HEK293 (cell line): ENCODE measurements around the gene CCDC28B.

Source experiments
- CTCF ChIA-PET: fragments of 350-600 bp; formaldehyde crosslinking; extraction: SDS; loops from one replicate; lab custom pipeline; 2021; ENCODE audit warnings: antibody characterized with exemption; lab: Yijun Ruan, JAX
- POLR2A ChIA-PET: fragments of 300-600 bp; formaldehyde crosslinking; extraction: SDS; loops from one replicate; lab custom pipeline; 2020; ENCODE audit warnings: antibody characterized with exemption, inconsistent platforms; lab: Yijun Ruan, JAX
- H3K27ac ChIP-seq: fragments of 200-500 bp; sonication (Bioruptor generic); 2 replicates; pipeline ENCODE4 v1.5.1; 2014; ENCODE audit warnings: low read depth, low read length, control low read depth, inconsistent platforms; ENCODE audit errors: extremely low read depth
- H3K36me3 ChIP-seq, 2 experiments: fragments of 200-500 bp in 1 of 2; sonication (Bioruptor generic) in 1 of 2; 1 replicate in 1 of 2; 2 replicates in 1 of 2; pipeline ENCODE4 v1.5.1; 2014 to 2017; ENCODE audit warnings: inconsistent platforms in 2 of 2, low read length in 2 of 2; ENCODE audit not compliant: control insufficient read depth in 2 of 2, insufficient read depth in 1 of 2
- H3K4me1 ChIP-seq: fragments of 200-500 bp; sonication (Bioruptor generic); 2 replicates; pipeline ENCODE4 v1.5.1; 2014; ENCODE audit warnings: mild to moderate bottlenecking, low read length, inconsistent platforms; ENCODE audit not compliant: control insufficient read depth, insufficient read depth
- H3K4me3 ChIP-seq: 2 replicates; pipeline ENCODE4 v1.5.1; 2011; ENCODE audit warnings: low read depth, mild to moderate bottlenecking, control low read depth, low read length, moderate library complexity
- H3K9me3 ChIP-seq: fragments of 200-500 bp; sonication (Bioruptor generic); 2 replicates; pipeline ENCODE4 v1.5.1; 2014; ENCODE audit warnings: low read depth, low read length, inconsistent platforms; ENCODE audit not compliant: control insufficient read depth, insufficient read depth
- BCL11A ChIP-seq: fragments of 450-650 bp; formaldehyde crosslinking; IDR thresholded peaks from 2 replicates; pipeline ENCODE4 v1.5.1; 2016; ENCODE audit warnings: low read depth, missing biosample characterization, missing genetic modification characterization
- GLI4 ChIP-seq: fragments of 450-650 bp; formaldehyde crosslinking; IDR thresholded peaks from 2 replicates; pipeline ENCODE4 v1.5.1; 2016; ENCODE audit warnings: missing biosample characterization, missing genetic modification characterization
- GLIS1 ChIP-seq: fragments of 450-650 bp; formaldehyde crosslinking; IDR thresholded peaks from 2 replicates; pipeline ENCODE4 v1.5.1; 2016; ENCODE audit warnings: missing biosample characterization, missing genetic modification characterization
- GLIS2 ChIP-seq: fragments of 450-650 bp; formaldehyde crosslinking; IDR thresholded peaks from 2 replicates; pipeline ENCODE4 v1.5.1; 2016; ENCODE audit warnings: missing biosample characterization, missing genetic modification characterization
- HOXD13 ChIP-seq: sonication (generic); formaldehyde crosslinking; IDR thresholded peaks from 2 replicates; pipeline ENCODE4 v1.8.0; 2022; ENCODE audit warnings: missing genetic modification reagents, borderline replicate concordance
- KLF9 ChIP-seq: fragments of 450-650 bp; formaldehyde crosslinking; IDR thresholded peaks from 2 replicates; pipeline ENCODE4 v1.5.1; 2016; ENCODE audit warnings: missing biosample characterization, missing genetic modification characterization, low read depth
- MEIS1 ChIP-seq: sonication (generic); formaldehyde crosslinking; IDR thresholded peaks from 2 replicates; pipeline ENCODE4 v1.8.1; 2022; ENCODE audit warnings: missing genetic modification reagents, mild to moderate bottlenecking, borderline replicate concordance
- OSR2 ChIP-seq: fragments of 450-650 bp; formaldehyde crosslinking; IDR thresholded peaks from 2 replicates; pipeline ENCODE4 v1.5.1; 2016; ENCODE audit warnings: missing biosample characterization, missing genetic modification characterization
- SP3 ChIP-seq: fragments of 450-650 bp; formaldehyde crosslinking; IDR thresholded peaks from 2 replicates; pipeline ENCODE4 v1.5.1; 2016; ENCODE audit warnings: missing biosample characterization, missing genetic modification characterization
- SP7 ChIP-seq: fragments of 450-650 bp; formaldehyde crosslinking; IDR thresholded peaks from 2 replicates; pipeline ENCODE4 v1.5.1; 2016; ENCODE audit warnings: missing biosample characterization, missing genetic modification characterization
- ZBTB21 ChIP-seq: fragments of 450-650 bp; formaldehyde crosslinking; IDR thresholded peaks from 2 replicates; pipeline ENCODE4 v1.5.1; 2017; ENCODE audit warnings: missing biosample characterization, missing genetic modification characterization
- ZBTB44 ChIP-seq: fragments of 450-650 bp; IDR thresholded peaks from 2 replicates; pipeline ENCODE4 v1.5.1; 2018; ENCODE audit warnings: missing biosample characterization, mild to moderate bottlenecking, missing genetic modification characterization
- ZBTB8A ChIP-seq: fragments of 450-650 bp; formaldehyde crosslinking; IDR thresholded peaks from 2 replicates; pipeline ENCODE4 v1.5.1; 2016; ENCODE audit warnings: missing biosample characterization, missing genetic modification characterization
- ZEB2 ChIP-seq: fragments of 450-650 bp; formaldehyde crosslinking; IDR thresholded peaks from 2 replicates; pipeline ENCODE4 v1.5.1; 2016; ENCODE audit warnings: missing biosample characterization, missing genetic modification characterization
- ZFP69B ChIP-seq: fragments of 450-650 bp; formaldehyde crosslinking; IDR thresholded peaks from 2 replicates; pipeline ENCODE4 v1.5.1; 2016; ENCODE audit warnings: missing biosample characterization, missing genetic modification characterization
- ZNF19 ChIP-seq: fragments of 450-650 bp; formaldehyde crosslinking; IDR thresholded peaks from 2 replicates; pipeline ENCODE4; 2016; ENCODE audit warnings: missing biosample characterization, missing genetic modification characterization, low read depth
- ZNF26 ChIP-seq: fragments of 450-650 bp; formaldehyde crosslinking; IDR thresholded peaks from 2 replicates; pipeline ENCODE4 v1.5.1; 2016; ENCODE audit warnings: missing biosample characterization, missing genetic modification characterization
- ZNF341 ChIP-seq: fragments of 450-650 bp; formaldehyde crosslinking; IDR thresholded peaks from 2 replicates; pipeline ENCODE4; 2016; ENCODE audit warnings: low read depth, missing biosample characterization, missing genetic modification characterization
- ZNF394 ChIP-seq: fragments of 450-650 bp; formaldehyde crosslinking; IDR thresholded peaks from 2 replicates; pipeline ENCODE4 v1.5.1; 2016; ENCODE audit warnings: missing biosample characterization, missing genetic modification characterization, mild to moderate bottlenecking, moderate library complexity, borderline replicate concordance
- ZNF561 ChIP-seq: fragments of 450-650 bp; IDR thresholded peaks from 2 replicates; pipeline ENCODE4 v1.5.1; 2018; ENCODE audit warnings: missing biosample characterization, missing genetic modification characterization, borderline replicate concordance
- ZNF571 ChIP-seq: fragments of 450-650 bp; formaldehyde crosslinking; IDR thresholded peaks from 2 replicates; pipeline ENCODE4 v1.5.0; 2017; ENCODE audit warnings: missing biosample characterization, missing genetic modification characterization
- ZNF768 ChIP-seq: fragments of 450-650 bp; formaldehyde crosslinking; IDR thresholded peaks from 2 replicates; pipeline ENCODE4 v1.5.1; 2018; ENCODE audit warnings: missing biosample characterization, mild to moderate bottlenecking, missing genetic modification characterization
- TF ChIP-seq, protein P1 (sequence below): fragments of 450-650 bp; formaldehyde crosslinking; IDR thresholded peaks from 2 replicates; pipeline ENCODE4 v1.5.1; 2016; ENCODE audit warnings: missing biosample characterization, missing genetic modification characterization
- TF ChIP-seq, protein P2 (sequence below): fragments of 450-650 bp; formaldehyde crosslinking; IDR thresholded peaks from 2 replicates; pipeline ENCODE4 v1.5.1; 2016; ENCODE audit warnings: missing biosample characterization, missing genetic modification characterization

CCDC28B gene

GRCh38 chr1:32197837-32198236, 2.6 kb upstream of the CCDC28B start:
- ChIA-PET CTCF (no interaction called here), POLR2A (interaction anchor here (0.6 to 5.0 kb wide), 7 partner anchors 9 to 138 kb away, joined by 3 to 25 read pairs (median 4); partner anchors contain the start of genes MARCKSL1 and TXLNA)
- Histone ChIP-seq H3K9me3 (no peaks in the 10 kb centered on the region), H3K4me1 (no peaks in the 10 kb centered on the region; the same call in 1 of the 2 replicates), H3K4me3 (no peak overlapping the region), H3K27ac (no peak overlapping the region; the same call in 1 of the 2 replicates), H3K36me3 (peaks cover 7 to 65% of the 10 kb centered on the region in 2 experiments; a peak in 2 of 3 replicates)
- TF ChIP-seq ZFP69B (tag by site-specific recombination) (no peak), ZNF394 (tag by site-specific recombination) (no peak), ZNF768 (tag by site-specific recombination) (no peak), SP3 (tag by site-specific recombination) (no peak), GLIS1 (0 out of 2 replicates have a peak, but pooled peaks have one; percentile 11), ZNF561 (no peak), ZNF571 (tag by site-specific recombination) (no peak), BCL11A (no peak)
- TF ChIP-seq, protein P1, sequence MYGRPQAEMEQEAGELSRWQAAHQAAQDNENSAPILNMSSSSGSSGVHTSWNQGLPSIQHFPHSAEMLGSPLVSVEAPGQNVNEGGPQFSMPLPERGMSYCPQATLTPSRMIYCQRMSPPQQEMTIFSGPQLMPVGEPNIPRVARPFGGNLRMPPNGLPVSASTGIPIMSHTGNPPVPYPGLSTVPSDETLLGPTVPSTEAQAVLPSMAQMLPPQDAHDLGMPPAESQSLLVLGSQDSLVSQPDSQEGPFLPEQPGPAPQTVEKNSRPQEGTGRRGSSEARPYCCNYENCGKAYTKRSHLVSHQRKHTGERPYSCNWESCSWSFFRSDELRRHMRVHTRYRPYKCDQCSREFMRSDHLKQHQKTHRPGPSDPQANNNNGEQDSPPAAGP, result no peak

DNA sequence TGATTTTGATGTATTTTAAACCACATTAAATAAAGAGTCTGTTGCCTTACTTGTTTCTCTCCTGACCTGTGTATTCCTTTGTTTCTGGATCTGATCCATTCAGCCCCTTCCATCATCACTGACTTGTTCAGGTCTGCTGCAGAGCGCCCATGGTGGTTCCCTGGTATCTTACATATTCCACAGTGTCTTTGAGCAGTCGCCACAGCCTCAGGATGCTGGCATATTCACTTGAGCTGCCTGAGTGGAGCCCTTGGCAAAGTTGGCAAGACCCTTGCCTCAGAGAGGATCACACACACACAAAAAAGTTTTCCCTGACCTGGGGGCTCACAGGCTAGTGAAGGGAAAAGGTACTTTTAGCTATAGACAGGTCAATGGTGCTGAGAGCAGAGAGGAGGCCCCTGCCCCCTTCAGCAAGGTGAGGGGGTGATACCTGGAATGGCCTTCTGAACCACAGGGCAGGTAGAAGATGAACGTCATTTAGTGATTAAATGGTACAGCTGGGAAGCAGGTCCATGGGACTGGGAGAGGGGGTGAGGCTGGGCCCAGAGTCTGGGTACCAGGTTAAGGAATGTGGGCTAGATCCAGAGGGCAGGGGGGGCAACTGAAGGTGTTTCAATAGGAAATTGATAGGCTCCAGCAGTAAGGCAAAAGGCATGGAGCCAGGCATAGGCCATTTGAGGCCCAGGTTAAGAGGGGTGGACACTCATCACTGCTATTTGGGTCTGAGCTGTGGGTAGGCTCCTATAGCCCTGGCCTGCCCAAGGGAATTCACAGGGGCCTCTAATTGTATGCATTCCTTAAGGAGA, 2.0 kb upstream of the CCDC28B start:
- ChIA-PET CTCF (interaction anchor here (0.7 kb wide), 1 partner anchor 12 kb away, joined by 4 read pairs; no protein-coding TSS in a partner anchor), POLR2A (interaction anchor here (0.6 to 5.0 kb wide), 6 partner anchors 9 to 85 kb away, joined by 3 to 25 read pairs (median 4); partner anchors contain the start of gene TXLNA)
- TF ChIP-seq HOXD13 (CRISPR knock-in tag) (no peak), ZEB2 (tag by site-specific recombination) (peak; percentile 23; the same call in 1 of the 2 replicates), OSR2 (no peak), KLF9 (tag by site-specific recombination) (no peak), ZBTB8A (tag by site-specific recombination) (no peak), GLIS2 (tag by site-specific recombination) (no peak), ZBTB44 (tag by site-specific recombination) (no peak), ZNF341 (tag by site-specific recombination) (peak; percentile 80), ZNF19 (no peak), SP7 (no peak), ZNF26 (no peak), GLI4 (tag by site-specific recombination) (no peak), MEIS1 (no peak), ZBTB21 (no peak)
- TF ChIP-seq, protein P2, sequence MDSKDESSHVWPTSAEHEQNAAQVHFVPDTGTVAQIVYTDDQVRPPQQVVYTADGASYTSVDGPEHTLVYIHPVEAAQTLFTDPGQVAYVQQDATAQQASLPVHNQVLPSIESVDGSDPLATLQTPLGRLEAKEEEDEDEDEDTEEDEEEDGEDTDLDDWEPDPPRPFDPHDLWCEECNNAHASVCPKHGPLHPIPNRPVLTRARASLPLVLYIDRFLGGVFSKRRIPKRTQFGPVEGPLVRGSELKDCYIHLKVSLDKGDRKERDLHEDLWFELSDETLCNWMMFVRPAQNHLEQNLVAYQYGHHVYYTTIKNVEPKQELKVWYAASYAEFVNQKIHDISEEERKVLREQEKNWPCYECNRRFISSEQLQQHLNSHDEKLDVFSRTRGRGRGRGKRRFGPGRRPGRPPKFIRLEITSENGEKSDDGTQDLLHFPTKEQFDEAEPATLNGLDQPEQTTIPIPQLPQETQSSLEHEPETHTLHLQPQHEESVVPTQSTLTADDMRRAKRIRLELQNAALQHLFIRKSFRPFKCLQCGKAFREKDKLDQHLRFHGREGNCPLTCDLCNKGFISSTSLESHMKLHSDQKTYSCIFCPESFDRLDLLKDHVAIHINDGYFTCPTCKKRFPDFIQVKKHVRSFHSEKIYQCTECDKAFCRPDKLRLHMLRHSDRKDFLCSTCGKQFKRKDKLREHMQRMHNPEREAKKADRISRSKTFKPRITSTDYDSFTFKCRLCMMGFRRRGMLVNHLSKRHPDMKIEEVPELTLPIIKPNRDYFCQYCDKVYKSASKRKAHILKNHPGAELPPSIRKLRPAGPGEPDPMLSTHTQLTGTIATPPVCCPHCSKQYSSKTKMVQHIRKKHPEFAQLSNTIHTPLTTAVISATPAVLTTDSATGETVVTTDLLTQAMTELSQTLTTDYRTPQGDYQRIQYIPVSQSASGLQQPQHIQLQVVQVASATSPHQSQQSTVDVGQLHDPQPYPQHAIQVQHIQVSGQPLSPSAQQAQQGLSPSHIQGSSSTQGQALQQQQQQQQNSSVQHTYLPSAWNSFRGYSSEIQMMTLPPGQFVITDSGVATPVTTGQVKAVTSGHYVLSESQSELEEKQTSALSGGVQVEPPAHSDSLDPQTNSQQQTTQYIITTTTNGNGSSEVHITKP (tag by site-specific recombination), result peak; percentile 84
- no peaks in the 10 kb centered on the region; the same call in 1 of the 2 replicates for H3K4me1 ChIP-seq
- peaks cover 2 to 60% of the 10 kb centered on the region in 2 experiments; a peak in 2 of 3 replicates for H3K36me3 ChIP-seq
- H3K27ac ChIP-seq, result no peak overlapping the region; the same call in 1 of the 2 replicates
- no peaks in the 10 kb centered on the region for H3K9me3 ChIP-seq
- no peak overlapping the region for H3K4me3 ChIP-seq
